ENCODE data around the gene USP35.

GRCh38 chr11:78139422-78140391 is 49.0 kb upstream of the USP35 start, which contains the start of gene ALG8:
- TF ChIP-seq CTCF (conservative IDR thresholded peaks at IDR 0.05; ENCODE audit: low read length) (no peak), EZH2phosphoT487 (IDR thresholded peaks at IDR 0.05; ENCODE audit: borderline replicate concordance) (no peak)
